NCI-H128 (cell line): ENCODE results near the gene NDOR1.
A peak's percentile ranks its signal among the peaks of the same experiment; 100 is the strongest.
"Not testable (repeated sequence)": the region's sequence is repeated elsewhere in the genome, so short reads cannot be mapped to it uniquely, and the experiment has no call there.

ENCODE experiments used
- DNase-seq: peaks from one replicate; lab custom pipeline; 2025; ENCODE audit not compliant: unreplicated experiment; lab: John Stamatoyannopoulos, UW

Gene NDOR1

GRCh38 chr9:137230705-137231371 is 25.3 kb downstream of the NDOR1 start, which contains the start of gene SLC34A3:
Gene SLC34A3 (plus strand): TSS chr9:137230901. CDS start chr9:137231703, 802 bp downstream.
- no peak for DNase-seq

- no peak for DNase-seq
These were observed 26.0 kb downstream of the NDOR1 start for GRCh38 chr9:137231372-137232039.

- no peak for DNase-seq
These were observed 26.6 kb downstream of the NDOR1 start for GRCh38 chr9:137232101-137232500.

GRCh38 chr9:137232510-137232909 is 27.0 kb downstream of the NDOR1 start:
- no peak for DNase-seq

GRCh38 chr9:137233143-137233980 is 27.9 kb downstream of the NDOR1 start:
- no peak for DNase-seq

- DNase-seq = no peak
These were observed 28.7 kb downstream of the NDOR1 start for GRCh38 chr9:137234055-137234697.

- no peak for DNase-seq
These were observed 29.4 kb downstream of the NDOR1 start for GRCh38 chr9:137234758-137235423.

- no peak for DNase-seq
These were observed 30.1 kb downstream of the NDOR1 start for GRCh38 chr9:137235424-137236237.

GRCh38 chr9:137236238-137236935 is 30.9 kb downstream of the NDOR1 start:
- peak; percentile 81 for DNase-seq

GRCh38 chr9:137236936-137237421 is 31.5 kb downstream of the NDOR1 start:
- peak; percentile 31 for DNase-seq

GRCh38 chr9:137237759-137238726 is 32.5 kb downstream of the NDOR1 start:
- no peak for DNase-seq

GRCh38 chr9:137239541-137240200 is 34.2 kb downstream of the NDOR1 start:
- DNase-seq = not testable (repeated sequence)

- peak; percentile 49 for DNase-seq
These were observed 34.9 kb downstream of the NDOR1 start for GRCh38 chr9:137240318-137240840.

- peak; percentile 99 for DNase-seq
These were observed 35.5 kb downstream of the NDOR1 start, which contains the start of gene TUBB4B for GRCh38 chr9:137240841-137241489. Gene TUBB4B (plus strand): TSS chr9:137241287. CDS start chr9:137241361, 74 bp downstream.

- DNase-seq = no peak
These were observed 36.2 kb downstream of the NDOR1 start for GRCh38 chr9:137241490-137242268.
